K562 (cell line): ENCODE measurements around the gene ALDOB. TPM values are rescaled to one million over a fixed set of nuclear protein-coding genes. Genes with fewer than 3 reads are reported as not detected.

ENCODE experiments used
- AFF4 ChIP-seq: sonication (generic); formaldehyde crosslinking; IDR thresholded peaks from 2 replicates; pipeline ENCODE4 v1.8.0; 2023; ENCODE audit warnings: mild to moderate bottlenecking, missing genetic modification reagents
- KDM5B ChIP-seq: fragments of 200-600 bp; sonication (generic); IDR thresholded peaks from 2 replicates; pipeline ENCODE4 v1.6.1; 2012; ENCODE audit warnings: low read depth, mild to moderate bottlenecking, moderate library complexity, low read length, control low read depth, inconsistent platforms; ENCODE audit not compliant: insufficient replicate concordance
- OTX1 ChIP-seq: fragments of 450-650 bp; formaldehyde crosslinking; IDR thresholded peaks from 2 replicates; pipeline ENCODE4 v1.4.0; 2022; ENCODE audit warnings: mild to moderate bottlenecking
- PHF8 ChIP-seq: fragments of 200-600 bp; sonication (generic); IDR thresholded peaks from 2 replicates; pipeline ENCODE4 v1.6.1; 2012; ENCODE audit warnings: mixed run types, mild to moderate bottlenecking, inconsistent platforms, low read length, moderate library complexity, borderline replicate concordance
- SIN3B ChIP-seq: fragments of 450-650 bp; IDR thresholded peaks from 2 replicates; pipeline ENCODE4 v1.6.1; 2017; ENCODE audit warnings: low read depth, mild to moderate bottlenecking, moderate library complexity
- VEZF1 ChIP-seq: fragments of 200-800 bp; sonication (Bioruptor generic); IDR thresholded peaks from 2 replicates; pipeline ENCODE4 v1.6.1; 2017; ENCODE audit warnings: missing genetic modification characterization, missing compliant biosample characterization
- ZNF12 ChIP-seq: sonication (generic); formaldehyde crosslinking; IDR thresholded peaks from 2 replicates; pipeline ENCODE4 v1.4.0; 2020; ENCODE audit warnings: mild to moderate bottlenecking, missing genetic modification reagents
- polyA plus RNA-seq, 8 experiments: library from polyadenylated mRNA; depleted of rRNA in 4 of 8; stranded (reverse) in 5 of 8; unstranded in 3 of 8; fragments of >200 nt; fragmentation: Nextera tagmentation in 2 of 8; fragmentation: Illumina TruSeq in 1 of 8; extraction: Ambion mirVana in 2 of 8; extraction: Trizol in 1 of 8; gene quantifications; 2 replicates each; pipeline versions ENCODE4 v1.2.1 to v1.2.3, GENCODE V29; 2011 to 2014; ENCODE audit warnings: inconsistent platforms in 1 of 8, missing spikeins in 1 of 8
- total RNA-seq, 7 experiments: library from RNA; depleted of rRNA in 6 of 7; stranded (reverse); fragments of >200 nt in 6 of 7; fragmentation: Illumina TruSeq in 2 of 7; extraction: Trizol in 2 of 7; gene quantifications; 2 replicates each; pipeline versions ENCODE4 v1.2.1 to v1.2.3, GENCODE V29; 2011 to 2021; ENCODE audit warnings: low replicate concordance in 1 of 7

ALDOB gene
- total and polyA plus RNA-seq, 9 of the 15 experiments (the other 6 are each of a cell fraction or from before 2014, with no cell fraction given) = 0.80 TPM; not detected in 8

- TF ChIP-seq KDM5B (peak; percentile 6), VEZF1 (peak; percentile 35; the same call in 1 of the 2 replicates), SIN3B (no peak), AFF4 (CRISPR knock-in tag) (0 out of 2 replicates have a peak, but pooled peaks have one; percentile 15), ZNF12 (CRISPR knock-in tag) (0 out of 2 replicates have a peak, but pooled peaks have one; percentile 46), PHF8 (peak; percentile 68; the same call in 1 of the 2 replicates), OTX1 (CRISPR knock-in tag) (no peak)
These were observed 36.5 kb downstream of the ALDOB start (continued) for GRCh38 chr9:101398930-101399642.
